Lung (tissue), 12 donors: ENCODE results near the gene IL22RA1. TPM values are rescaled to one million over a fixed set of nuclear protein-coding genes. Genes with fewer than 3 reads are reported as not detected.

Experiments used
- ATAC-seq: fragments of 200-7000 bp; cut with Tn5 transposase; one replicate; pipeline ENCODE4 v1.9.1; 2020; ENCODE audit warnings: moderate number of reproducible peaks; ENCODE audit not compliant: insufficient read depth, low FRiP score
- DNase-seq, 3 donors: peaks; one replicate each; pipeline ENCODE4 v3.0.0-alpha.2; 2013 to 2017
- H3K27ac ChIP-seq, 2 donors: one replicate each; pipeline ENCODE4 v1.5.1; 2013; ENCODE audit warnings: mild to moderate bottlenecking in 2 of 2, moderate library complexity in 2 of 2, control low read depth in 1 of 2, inconsistent platforms in 1 of 2, low read depth in 1 of 2, low read length in 1 of 2
- H3K27me3 ChIP-seq, 3 donors: one replicate each; pipeline ENCODE4 v1.5.1; 2013; ENCODE audit warnings: low read length in 2 of 3; ENCODE audit not compliant: control insufficient read depth in 3 of 3, insufficient read depth in 3 of 3
- H3K36me3 ChIP-seq, 4 donors: one replicate each; pipeline ENCODE4 v1.5.1; 2013; ENCODE audit warnings: low read length in 4 of 4, mild to moderate bottlenecking in 1 of 4, moderate library complexity in 1 of 4; ENCODE audit not compliant: control insufficient read depth in 4 of 4, insufficient read depth in 4 of 4
- H3K4me1 ChIP-seq, 5 donors: one replicate each; pipeline ENCODE4 v1.5.1; 2013; ENCODE audit warnings: low read length in 5 of 5, mild to moderate bottlenecking in 2 of 5, moderate library complexity in 1 of 5; ENCODE audit not compliant: control insufficient read depth in 5 of 5, insufficient read depth in 5 of 5
- H3K4me3 ChIP-seq: one replicate; pipeline ENCODE4 v1.5.1; 2013; ENCODE audit warnings: mild to moderate bottlenecking, control low read depth, moderate library complexity
- H3K9ac ChIP-seq, 2 donors: one replicate each; pipeline ENCODE4 v1.5.1; 2013; ENCODE audit warnings: low read length in 2 of 2, control low read depth in 1 of 2; ENCODE audit not compliant: insufficient read depth in 1 of 2
- H3K9me3 ChIP-seq, 4 donors: one replicate each; pipeline ENCODE4 v1.5.1; 2013; ENCODE audit warnings: low read length in 3 of 4, mild to moderate bottlenecking in 1 of 4, moderate library complexity in 1 of 4; ENCODE audit not compliant: control insufficient read depth in 4 of 4, insufficient read depth in 3 of 4
- CTCF ChIP-seq: IDR thresholded peaks from 2 replicates; pipeline ENCODE4 v1.5.1; 2012; ENCODE audit warnings: mild to moderate bottlenecking; ENCODE audit errors: control extremely low read depth, extremely low read depth
- WGBS, 2 donors: extraction: QIAGEN DNeasy Blood & Tissue Kit; methylation state at CpG; one replicate each; pipeline ENCODE4 v1.1.7; 2013; 5-methylcytosine and 5-hydroxymethylcytosine counted together
- polyA plus RNA-seq, 2 donors: library from polyadenylated mRNA; stranded (reverse); fragments of 200-250 nt; gene quantifications; one replicate each; pipeline ENCODE4 v1.2.1, GENCODE V29; 2013
- total RNA-seq, 2 donors: library from RNA; depleted of rRNA in 1 of 2; stranded (reverse); fragments of >200 nt in 1 of 2; gene quantifications; one replicate each; pipeline ENCODE4 v1.2.1, GENCODE V29; 2014 to 2021
- donor health status: control.
- donor health status: control.
- donor health status: Bipolar disorder and iron deficiency.
- donor health status: healthy.
- donor health status: DM: yes; HTN: yes; CAD: no.

IL22RA1 gene
- total and polyA plus RNA-seq, 4 donors: 0.09 to 1.0 (median 0.23) TPM

- TF ChIP-seq CTCF: no peak
- no peak for ATAC-seq
- H3K4me3 ChIP-seq: no peak overlapping the region
- H3K27me3 ChIP-seq: no peaks in the 10 kb centered on the region
- no peak overlapping the region for H3K27ac ChIP-seq
- no peaks in the 10 kb centered on the region for H3K36me3 ChIP-seq
- DNase-seq: no peak
- peaks cover 0 to 2% (median 0%) of the 10 kb centered on the region in 4 donors for H3K9me3 ChIP-seq
- no peak overlapping the region for H3K9ac ChIP-seq
- 89 to 90% methylated on average over 5 of the region's 5 CpGs for WGBS, 2 donors
- H3K4me1 ChIP-seq: no peaks in the 10 kb centered on the region
Measured at GRCh38 chr1:24098102-24098501, 44.8 kb downstream of the IL22RA1 start.

GRCh38 chr1:24097663-24098062 is 45.3 kb downstream of the IL22RA1 start:
- Histone ChIP-seq H3K27ac (no peak overlapping the region), H3K4me1 (no peaks in the 10 kb centered on the region), H3K36me3 (no peaks in the 10 kb centered on the region), H3K4me3 (no peak overlapping the region), H3K9me3 (peaks cover 0 to 2% (median 0%) of the 10 kb centered on the region in 4 donors), H3K9ac (no peak overlapping the region), H3K27me3 (no peaks in the 10 kb centered on the region)
- ATAC-seq: no peak
- TF ChIP-seq CTCF: no peak
- no peak for DNase-seq
- 92 to 95% methylated on average over 11 of the region's 11 CpGs for WGBS, 2 donors

GRCh38 chr1:24096739-24097103 is 46.2 kb downstream of the IL22RA1 start:
- DNase-seq (no peak), ATAC-seq (no peak)
- Histone ChIP-seq H3K9me3 (peaks cover 0 to 2% (median 0%) of the 10 kb centered on the region in 4 donors), H3K27ac (peak overlapping the region in 1 of 2 donors; percentile 81), H3K4me1 (no peaks in the 10 kb centered on the region), H3K27me3 (no peaks in the 10 kb centered on the region), H3K4me3 (no peak overlapping the region), H3K9ac (no peak overlapping the region), H3K36me3 (no peaks in the 10 kb centered on the region)
- TF ChIP-seq CTCF: no peak
- WGBS, 2 donors: 84 to 91% methylated on average over 5 of the region's 5 CpGs

- no peaks in the 10 kb centered on the region for H3K36me3 ChIP-seq
- no peak overlapping the region for H3K9ac ChIP-seq
- H3K27me3 ChIP-seq: no peaks in the 10 kb centered on the region
- H3K4me3 ChIP-seq: no peak overlapping the region
- ATAC-seq (no peak), DNase-seq (no peak)
- no peak for TF ChIP-seq CTCF
- H3K9me3 ChIP-seq: peaks cover 0 to 2% (median 0%) of the 10 kb centered on the region in 4 donors
- 88 to 94% methylated on average over 8 of the region's 8 CpGs for WGBS, 2 donors
- peak overlapping the region in 1 of 2 donors; percentile 81 for H3K27ac ChIP-seq
- H3K4me1 ChIP-seq: no peaks in the 10 kb centered on the region
Measured at GRCh38 chr1:24096009-24096738, 46.8 kb downstream of the IL22RA1 start.
